Measurements from ENCODE around the gene HMGXB3. TPM values are rescaled to one million over a fixed set of nuclear protein-coding genes. Genes with fewer than 3 reads are reported as not detected.

The HMGXB3 gene
- total RNA-seq, 1 experiment from 2014 or later, result 56.2 TPM

- Histone ChIP-seq H3K27me3 (ENCODE audit: control insufficient read depth, insufficient read depth, low read length) (no peaks in the 10 kb centered on the region), H3K36me3 (ENCODE audit: control insufficient read depth, insufficient read depth, low read length) (peaks cover 43% of the 10 kb centered on the region), H3K4me1 (ENCODE audit: control insufficient read depth, insufficient read depth, low read length) (no peaks in the 10 kb centered on the region), H3K9me3 (ENCODE audit: control insufficient read depth, insufficient read depth, low read depth, low read length) (no peaks in the 10 kb centered on the region), H3K4me3 (ENCODE audit: low read depth in 2 of 2, low read length in 2 of 2) (no peak overlapping the region), H3K27ac (ENCODE audit: low read length) (no peak overlapping the region)
- no TSS peak for BruUV-seq (replicated peaks)
- no peak for DNase-seq (ENCODE audit: low read depth, low spot score)
- intact Hi-C loops (cut with micrococcal nuclease; ENCODE audit: unreplicated experiment) (no loop called here), in situ Hi-C loops (cut with HindIII; ENCODE audit: low pct_unique_long_range_greater_than_20kb, low sequenced_read_pairs) (no loop called here)
- ATAC-seq, result no peak
- POLR2A ChIA-PET, result no interaction called here
- TF ChIP-seq POLR2AphosphoS5 (IDR thresholded peaks at IDR 0.05; ENCODE audit: low read depth, low read length) (no peak), SIN3A (IDR thresholded peaks at IDR 0.05; ENCODE audit: borderline replicate concordance, insufficient read depth, low read depth, low read length) (no peak), CTCF (IDR thresholded peaks at IDR 0.05) (no peak), TCF7L2 (IDR thresholded peaks at IDR 0.05; ENCODE audit: low read depth, low read length) (no peak), REST (IDR thresholded peaks at IDR 0.05; ENCODE audit: insufficient read depth in 1 of 2, low read depth in 2 of 2, low read length in 1 of 2) (no peak)
- CTCF ChIA-PET, result interaction anchor here (0.6 kb wide), 1 partner anchor 51 kb away, joined by 5 read pairs; no protein-coding TSS in a partner anchor
Observed at GRCh38 chr5:150042459-150042858, 41.9 kb downstream of the HMGXB3 start.

GRCh38 chr5:150043657-150044328 is 43.3 kb downstream of the HMGXB3 start:
- no peak overlapping the region for H3K27ac ChIP-seq (ENCODE audit: low read length)
- no peaks in the 10 kb centered on the region for H3K4me1 ChIP-seq (ENCODE audit: control insufficient read depth, insufficient read depth, low read length)
- H3K9me3 ChIP-seq (ENCODE audit: control insufficient read depth, insufficient read depth, low read depth, low read length), result no peaks in the 10 kb centered on the region
- ATAC-seq (no peak; the same call in 1 of the 2 replicates), DNase-seq (ENCODE audit: low read depth, low spot score) (no peak)
- H3K36me3 ChIP-seq (ENCODE audit: control insufficient read depth, insufficient read depth, low read length), result peaks cover 47% of the 10 kb centered on the region
- ChIA-PET CTCF (no interaction called here), POLR2A (interaction anchor here (0.6 kb wide), 1 partner anchor 36 kb away, joined by 5 read pairs; no protein-coding TSS in a partner anchor)
- in situ Hi-C loops (cut with HindIII; ENCODE audit: low pct_unique_long_range_greater_than_20kb, low sequenced_read_pairs) (no loop called here), intact Hi-C loops (cut with micrococcal nuclease; ENCODE audit: unreplicated experiment) (no loop called here)
- no peak for TF ChIP-seq REST (IDR thresholded peaks at IDR 0.05; ENCODE audit: insufficient read depth in 1 of 2, low read depth in 2 of 2, low read length in 1 of 2)
- no peaks in the 10 kb centered on the region for H3K27me3 ChIP-seq (ENCODE audit: control insufficient read depth, insufficient read depth, low read length)
- BruUV-seq (replicated peaks), result no TSS peak
- H3K4me3 ChIP-seq (ENCODE audit: low read depth in 2 of 2, low read length in 2 of 2), result no peak overlapping the region
